ENCODE results near the gene NRG2.

NRG2 gene

GRCh38 chr5:140042643-140043507, at the start of gene NRG2:
Gene NRG2 (minus strand): TSS chr5:140043299.
- Mint-ChIP-seq H3K36me3 (no peaks in the 10 kb centered on the region), H3K4me1 (peaks cover 15% of the 10 kb centered on the region), H3K27ac (no peak within 1 kb of the TSS), H3K9me3 (no peaks in the 10 kb centered on the region), H3K4me3 (peak within 1 kb of the TSS; percentile 61), H3K27me3 (peaks cover 43% of the 10 kb centered on the region)

- peaks cover 11% of the 10 kb centered on the region for H3K36me3 Mint-ChIP-seq
- no peak overlapping the region for H3K4me3 Mint-ChIP-seq
- peaks cover 3% of the 10 kb centered on the region for H3K27me3 Mint-ChIP-seq
- no peaks in the 10 kb centered on the region for H3K4me1 Mint-ChIP-seq
- peaks cover 16% of the 10 kb centered on the region for H3K9me3 Mint-ChIP-seq
- no peak overlapping the region for H3K27ac Mint-ChIP-seq
Measured at GRCh38 chr5:140090251-140090650, 47.2 kb upstream of the NRG2 start.

GRCh38 chr5:140084541-140084940, 41.4 kb upstream of the NRG2 start:
- Mint-ChIP-seq H3K9me3 (peaks cover 6% of the 10 kb centered on the region), H3K27me3 (peaks cover 4% of the 10 kb centered on the region), H3K4me1 (no peaks in the 10 kb centered on the region), H3K36me3 (no peaks in the 10 kb centered on the region), H3K4me3 (no peak overlapping the region), H3K27ac (no peak overlapping the region)

- H3K9me3 Mint-ChIP-seq, result no peaks in the 10 kb centered on the region
- peaks cover 4% of the 10 kb centered on the region for H3K27me3 Mint-ChIP-seq
- H3K27ac Mint-ChIP-seq, result no peak overlapping the region
- H3K4me1 Mint-ChIP-seq, result no peaks in the 10 kb centered on the region
- no peaks in the 10 kb centered on the region for H3K36me3 Mint-ChIP-seq
- no peak overlapping the region for H3K4me3 Mint-ChIP-seq
Measured at GRCh38 chr5:140083650-140084049, 40.6 kb upstream of the NRG2 start.

GRCh38 chr5:140083120-140083519, 40.0 kb upstream of the NRG2 start:
- H3K9me3 Mint-ChIP-seq, result no peaks in the 10 kb centered on the region
- no peaks in the 10 kb centered on the region for H3K36me3 Mint-ChIP-seq
- H3K27me3 Mint-ChIP-seq, result peaks cover 4% of the 10 kb centered on the region
- no peak overlapping the region for H3K27ac Mint-ChIP-seq
- H3K4me3 Mint-ChIP-seq, result no peak overlapping the region
- no peaks in the 10 kb centered on the region for H3K4me1 Mint-ChIP-seq

GRCh38 chr5:140076788-140077187, 33.7 kb upstream of the NRG2 start:
- Mint-ChIP-seq H3K36me3 (no peaks in the 10 kb centered on the region), H3K27me3 (peaks cover 13% of the 10 kb centered on the region), H3K9me3 (no peaks in the 10 kb centered on the region), H3K4me1 (no peaks in the 10 kb centered on the region), H3K27ac (no peak overlapping the region), H3K4me3 (no peak overlapping the region)

GRCh38 chr5:140076142-140076541, 33.0 kb upstream of the NRG2 start:
- Mint-ChIP-seq H3K27me3 (peaks cover 13% of the 10 kb centered on the region), H3K36me3 (no peaks in the 10 kb centered on the region), H3K27ac (no peak overlapping the region), H3K9me3 (no peaks in the 10 kb centered on the region), H3K4me1 (no peaks in the 10 kb centered on the region), H3K4me3 (no peak overlapping the region)

GRCh38 chr5:140075371-140075770, 32.3 kb upstream of the NRG2 start:
- Mint-ChIP-seq H3K27ac (no peak overlapping the region), H3K4me1 (no peaks in the 10 kb centered on the region), H3K27me3 (peaks cover 13% of the 10 kb centered on the region), H3K4me3 (no peak overlapping the region), H3K36me3 (no peaks in the 10 kb centered on the region), H3K9me3 (no peaks in the 10 kb centered on the region)

- H3K27ac Mint-ChIP-seq, result no peak overlapping the region
- H3K4me3 Mint-ChIP-seq, result no peak overlapping the region
- H3K4me1 Mint-ChIP-seq, result no peaks in the 10 kb centered on the region
- H3K27me3 Mint-ChIP-seq, result peaks cover 13% of the 10 kb centered on the region
- no peaks in the 10 kb centered on the region for H3K9me3 Mint-ChIP-seq
- H3K36me3 Mint-ChIP-seq, result no peaks in the 10 kb centered on the region
Measured at GRCh38 chr5:140073296-140073695, 30.2 kb upstream of the NRG2 start.

GRCh38 chr5:140072812-140073211, 29.7 kb upstream of the NRG2 start:
- no peak overlapping the region for H3K4me3 Mint-ChIP-seq
- H3K4me1 Mint-ChIP-seq, result no peaks in the 10 kb centered on the region
- no peaks in the 10 kb centered on the region for H3K36me3 Mint-ChIP-seq
- no peak overlapping the region for H3K27ac Mint-ChIP-seq
- H3K27me3 Mint-ChIP-seq, result peaks cover 15% of the 10 kb centered on the region
- H3K9me3 Mint-ChIP-seq, result no peaks in the 10 kb centered on the region

- no peaks in the 10 kb centered on the region for H3K36me3 Mint-ChIP-seq
- H3K27ac Mint-ChIP-seq, result no peak overlapping the region
- H3K4me3 Mint-ChIP-seq, result no peak overlapping the region
- peaks cover 15% of the 10 kb centered on the region for H3K27me3 Mint-ChIP-seq
- no peaks in the 10 kb centered on the region for H3K9me3 Mint-ChIP-seq
- no peaks in the 10 kb centered on the region for H3K4me1 Mint-ChIP-seq
Measured at GRCh38 chr5:140060816-140061215, 17.7 kb upstream of the NRG2 start.

- Mint-ChIP-seq H3K4me3 (no peak overlapping the region), H3K27ac (no peak overlapping the region), H3K9me3 (no peaks in the 10 kb centered on the region), H3K4me1 (no peaks in the 10 kb centered on the region), H3K27me3 (peaks cover 18% of the 10 kb centered on the region), H3K36me3 (no peaks in the 10 kb centered on the region)
Measured at GRCh38 chr5:140058212-140058932, 15.3 kb upstream of the NRG2 start.

- H3K9me3 Mint-ChIP-seq, result no peaks in the 10 kb centered on the region
- H3K36me3 Mint-ChIP-seq, result no peaks in the 10 kb centered on the region
- H3K27me3 Mint-ChIP-seq, result peaks cover 11% of the 10 kb centered on the region
- no peak overlapping the region for H3K4me3 Mint-ChIP-seq
- H3K27ac Mint-ChIP-seq, result no peak overlapping the region
- H3K4me1 Mint-ChIP-seq, result no peaks in the 10 kb centered on the region
Measured at GRCh38 chr5:140056880-140057279, 13.8 kb upstream of the NRG2 start.

- H3K36me3 Mint-ChIP-seq, result no peaks in the 10 kb centered on the region
- H3K4me3 Mint-ChIP-seq, result no peak overlapping the region
- H3K4me1 Mint-ChIP-seq, result no peaks in the 10 kb centered on the region
- H3K9me3 Mint-ChIP-seq, result no peaks in the 10 kb centered on the region
- peaks cover 9% of the 10 kb centered on the region for H3K27me3 Mint-ChIP-seq
- H3K27ac Mint-ChIP-seq, result no peak overlapping the region
Measured at GRCh38 chr5:140055152-140055551, 12.1 kb upstream of the NRG2 start.

GRCh38 chr5:140054086-140054689, 11.1 kb upstream of the NRG2 start:
- no peaks in the 10 kb centered on the region for H3K4me1 Mint-ChIP-seq
- H3K27ac Mint-ChIP-seq, result no peak overlapping the region
- no peaks in the 10 kb centered on the region for H3K36me3 Mint-ChIP-seq
- no peak overlapping the region for H3K4me3 Mint-ChIP-seq
- H3K9me3 Mint-ChIP-seq, result no peaks in the 10 kb centered on the region
- H3K27me3 Mint-ChIP-seq, result peaks cover 10% of the 10 kb centered on the region

GRCh38 chr5:140051950-140052349, 8.9 kb upstream of the NRG2 start:
- H3K4me3 Mint-ChIP-seq, result no peak overlapping the region

More at GRCh38 chr5:140051950-140052349, 8.9 kb upstream of the NRG2 start:
- Mint-ChIP-seq H3K36me3 (no peaks in the 10 kb centered on the region), H3K9me3 (no peaks in the 10 kb centered on the region), H3K4me1 (no peaks in the 10 kb centered on the region), H3K27ac (no peak overlapping the region), H3K27me3 (peaks cover 15% of the 10 kb centered on the region)
